ENCODE results near the gene KRT81. TPM values are rescaled to one million over a fixed set of nuclear protein-coding genes. Genes with fewer than 3 reads are reported as not detected.

The KRT81 gene
- total and polyA plus RNA-seq, 2 of the 4 experiments (the other 2 are of a cell fraction) = under 0.01 to 0.05 TPM

DNA sequence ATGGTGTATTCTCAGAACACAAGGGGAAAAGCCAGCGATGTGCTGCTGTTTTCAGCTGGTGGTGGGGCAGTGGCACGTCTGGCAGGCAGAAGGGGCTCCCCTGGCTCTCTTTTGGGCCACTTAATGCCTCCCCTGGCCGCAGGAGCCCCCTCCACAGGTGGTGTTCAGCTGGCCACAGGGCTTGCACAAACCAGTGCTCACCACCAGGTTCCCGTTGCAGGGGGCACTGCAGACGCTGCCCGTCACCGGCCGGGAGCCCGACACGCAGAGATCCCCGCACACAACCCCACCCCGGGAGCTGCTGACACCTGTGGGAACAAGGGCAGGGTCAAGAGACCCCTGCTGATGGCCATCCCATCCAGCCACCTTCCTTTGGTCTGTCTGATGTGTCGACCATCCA, 23.2 kb upstream of the KRT81 start:
- no peak overlapping the region for H3K14ac ChIP-seq (replicated peaks; ENCODE audit: low read depth, low read length)
- H3K4me2 ChIP-seq (ENCODE audit: low read depth, low read length) = no peak overlapping the region
- no peaks in the 10 kb centered on the region for H3K9me3 ChIP-seq (ENCODE audit: control insufficient read depth, insufficient read depth, low read length)
- no peak overlapping the region for H2AK5ac ChIP-seq (ENCODE audit: low read depth, low read length)
- no peak overlapping the region for H3K9ac ChIP-seq (ENCODE audit: low read depth, low read length)
- no peak overlapping the region for H2AK9ac ChIP-seq (replicated peaks; ENCODE audit: low read depth, low read length, poor library complexity)
- no peak for ATAC-seq (ENCODE audit: low read depth)
- no peak overlapping the region for H3K18ac ChIP-seq (ENCODE audit: low read depth, low read length)
- H3K79me1 ChIP-seq (ENCODE audit: low read depth in 1 of 2, low read length in 2 of 2) = no peaks in the 10 kb centered on the region
- in situ Hi-C loops (cut with MboI; ENCODE audit: low sequenced_read_pairs) (no loop called here), intact Hi-C loops (cut with micrococcal nuclease) (no loop called here), dilution Hi-C loops (cut with HindIII; ENCODE audit: low sequenced_read_pairs, unreplicated experiment) (no loop called here)
- H3K4ac ChIP-seq (ENCODE audit: low read depth, low read length) = no peak overlapping the region
- H4K20me1 ChIP-seq (ENCODE audit: insufficient read depth, low read length) = no peaks in the 10 kb centered on the region
- 32% methylated on average over 2 of the region's 13 CpGs; no CpG with 5 or more reads in 1 of the 2 experiments for WGBS, 2 experiments (ENCODE audit: extremely low coverage in 2 of 2, insufficient read length in 1 of 2)
- H3K4me1 ChIP-seq (ENCODE audit: control insufficient read depth, insufficient read depth, low read length) = no peaks in the 10 kb centered on the region
- no peak overlapping the region for H2AFZ ChIP-seq (replicated peaks; ENCODE audit: low read length, poor library complexity)
- no peak overlapping the region for H2BK20ac ChIP-seq (ENCODE audit: low read depth, low read length)
- no peak overlapping the region for H3K56ac ChIP-seq (ENCODE audit: extremely low read depth, insufficient read depth, low read length)
- no peak overlapping the region for H4K5ac ChIP-seq (ENCODE audit: low read depth, low read length)
- no peak for TF ChIP-seq RCOR1 (IDR thresholded peaks at IDR 0.05; ENCODE audit: insufficient replicate concordance, low read length)
- TF ChIP-seq, protein P1, sequence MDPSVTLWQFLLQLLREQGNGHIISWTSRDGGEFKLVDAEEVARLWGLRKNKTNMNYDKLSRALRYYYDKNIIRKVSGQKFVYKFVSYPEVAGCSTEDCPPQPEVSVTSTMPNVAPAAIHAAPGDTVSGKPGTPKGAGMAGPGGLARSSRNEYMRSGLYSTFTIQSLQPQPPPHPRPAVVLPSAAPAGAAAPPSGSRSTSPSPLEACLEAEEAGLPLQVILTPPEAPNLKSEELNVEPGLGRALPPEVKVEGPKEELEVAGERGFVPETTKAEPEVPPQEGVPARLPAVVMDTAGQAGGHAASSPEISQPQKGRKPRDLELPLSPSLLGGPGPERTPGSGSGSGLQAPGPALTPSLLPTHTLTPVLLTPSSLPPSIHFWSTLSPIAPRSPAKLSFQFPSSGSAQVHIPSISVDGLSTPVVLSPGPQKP (IDR thresholded peaks at IDR 0.05; ENCODE audit: borderline replicate concordance, low read depth, low read length) = no peak
- no peak for TF ChIP-seq BHLHE40 (IDR thresholded peaks at IDR 0.05; ENCODE audit: low read depth, low read length)
- no peak for TF ChIP-seq CEBPB (IDR thresholded peaks at IDR 0.05; ENCODE audit: low read depth, low read length)
- TF ChIP-seq CHD1 (IDR thresholded peaks at IDR 0.05; ENCODE audit: low read depth, low read length) = no peak
- TF ChIP-seq, protein P2, sequence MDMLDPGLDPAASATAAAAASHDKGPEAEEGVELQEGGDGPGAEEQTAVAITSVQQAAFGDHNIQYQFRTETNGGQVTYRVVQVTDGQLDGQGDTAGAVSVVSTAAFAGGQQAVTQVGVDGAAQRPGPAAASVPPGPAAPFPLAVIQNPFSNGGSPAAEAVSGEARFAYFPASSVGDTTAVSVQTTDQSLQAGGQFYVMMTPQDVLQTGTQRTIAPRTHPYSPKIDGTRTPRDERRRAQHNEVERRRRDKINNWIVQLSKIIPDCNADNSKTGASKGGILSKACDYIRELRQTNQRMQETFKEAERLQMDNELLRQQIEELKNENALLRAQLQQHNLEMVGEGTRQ (IDR thresholded peaks at IDR 0.05; ENCODE audit: low read depth, low read length) = no peak
- TF ChIP-seq RAD21 (IDR thresholded peaks at IDR 0.05; ENCODE audit: low read length) = no peak
- no peak for TF ChIP-seq MXI1 (IDR thresholded peaks at IDR 0.05; ENCODE audit: borderline replicate concordance, low read depth, low read length)
- TF ChIP-seq POLR2A (IDR thresholded peaks at IDR 0.05; ENCODE audit: low read depth, low read length) = no peak
- TF ChIP-seq FOS (IDR thresholded peaks at IDR 0.05; ENCODE audit: low read depth, low read length) = no peak
- TF ChIP-seq SMC3 (IDR thresholded peaks at IDR 0.05; ENCODE audit: low read depth, low read length) = no peak
- TF ChIP-seq MAFK (IDR thresholded peaks at IDR 0.05; ENCODE audit: low read depth, low read length) = no peak
- TF ChIP-seq, protein P3, sequence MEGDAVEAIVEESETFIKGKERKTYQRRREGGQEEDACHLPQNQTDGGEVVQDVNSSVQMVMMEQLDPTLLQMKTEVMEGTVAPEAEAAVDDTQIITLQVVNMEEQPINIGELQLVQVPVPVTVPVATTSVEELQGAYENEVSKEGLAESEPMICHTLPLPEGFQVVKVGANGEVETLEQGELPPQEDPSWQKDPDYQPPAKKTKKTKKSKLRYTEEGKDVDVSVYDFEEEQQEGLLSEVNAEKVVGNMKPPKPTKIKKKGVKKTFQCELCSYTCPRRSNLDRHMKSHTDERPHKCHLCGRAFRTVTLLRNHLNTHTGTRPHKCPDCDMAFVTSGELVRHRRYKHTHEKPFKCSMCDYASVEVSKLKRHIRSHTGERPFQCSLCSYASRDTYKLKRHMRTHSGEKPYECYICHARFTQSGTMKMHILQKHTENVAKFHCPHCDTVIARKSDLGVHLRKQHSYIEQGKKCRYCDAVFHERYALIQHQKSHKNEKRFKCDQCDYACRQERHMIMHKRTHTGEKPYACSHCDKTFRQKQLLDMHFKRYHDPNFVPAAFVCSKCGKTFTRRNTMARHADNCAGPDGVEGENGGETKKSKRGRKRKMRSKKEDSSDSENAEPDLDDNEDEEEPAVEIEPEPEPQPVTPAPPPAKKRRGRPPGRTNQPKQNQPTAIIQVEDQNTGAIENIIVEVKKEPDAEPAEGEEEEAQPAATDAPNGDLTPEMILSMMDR (conservative IDR thresholded peaks at IDR 0.05; ENCODE audit: low read depth, low read length) = no peak
- no peak for TF ChIP-seq MAZ (IDR thresholded peaks at IDR 0.05; ENCODE audit: borderline replicate concordance, low read depth, low read length)
- no peak for TF ChIP-seq RFX5 (IDR thresholded peaks at IDR 0.05; ENCODE audit: low read depth, low read length)
- TF ChIP-seq NFE2L2 (IDR thresholded peaks at IDR 0.05; ENCODE audit: low read depth, low read length) = no peak
- no peak overlapping the region for H2BK5ac ChIP-seq (ENCODE audit: low read depth, low read length, poor library complexity, severe bottlenecking)
- no peak overlapping the region for H3K23ac ChIP-seq (ENCODE audit: low read depth, low read length)
- H2BK120ac ChIP-seq (ENCODE audit: low read depth, low read length) = no peak overlapping the region
- CTCF ChIA-PET = no interaction called here
- BruUV-seq (replicated peaks) = no TSS peak
- H4K91ac ChIP-seq (ENCODE audit: insufficient read depth, low read depth, low read length) = no peak overlapping the region
- peaks cover 67% of the 10 kb centered on the region for H3K27me3 ChIP-seq (ENCODE audit: control insufficient read depth, insufficient read depth, low read length)
- H2BK15ac ChIP-seq (ENCODE audit: low read depth, low read length) = no peak overlapping the region
- no peak overlapping the region for H3K4me3 ChIP-seq (ENCODE audit: insufficient read depth, low read depth, low read length)
- no peak overlapping the region for H3K27ac ChIP-seq (ENCODE audit: insufficient read depth, low read length)
- no peak overlapping the region for H4K8ac ChIP-seq (ENCODE audit: low read depth in 2 of 2, low read length in 2 of 2)
- POLR2A ChIA-PET (ENCODE audit: unreplicated experiment) = no interaction called here
- H3K36me3 ChIP-seq (ENCODE audit: control insufficient read depth, insufficient read depth, low read length) = no peaks in the 10 kb centered on the region
- no peak for DNase-seq
- no peaks in the 10 kb centered on the region; the same call in 1 of the 2 replicates for H3K9me1 ChIP-seq (ENCODE audit: insufficient read depth, low read length)

All from IMR-90 (cell line).